ENCODE measurements around the gene SURF2. TPM values are rescaled to one million over a fixed set of nuclear protein-coding genes. Genes with fewer than 3 reads are reported as not detected.

SURF2 gene
- total RNA-seq, 1 experiment from 2014 or later: 20.6 TPM

DNA sequence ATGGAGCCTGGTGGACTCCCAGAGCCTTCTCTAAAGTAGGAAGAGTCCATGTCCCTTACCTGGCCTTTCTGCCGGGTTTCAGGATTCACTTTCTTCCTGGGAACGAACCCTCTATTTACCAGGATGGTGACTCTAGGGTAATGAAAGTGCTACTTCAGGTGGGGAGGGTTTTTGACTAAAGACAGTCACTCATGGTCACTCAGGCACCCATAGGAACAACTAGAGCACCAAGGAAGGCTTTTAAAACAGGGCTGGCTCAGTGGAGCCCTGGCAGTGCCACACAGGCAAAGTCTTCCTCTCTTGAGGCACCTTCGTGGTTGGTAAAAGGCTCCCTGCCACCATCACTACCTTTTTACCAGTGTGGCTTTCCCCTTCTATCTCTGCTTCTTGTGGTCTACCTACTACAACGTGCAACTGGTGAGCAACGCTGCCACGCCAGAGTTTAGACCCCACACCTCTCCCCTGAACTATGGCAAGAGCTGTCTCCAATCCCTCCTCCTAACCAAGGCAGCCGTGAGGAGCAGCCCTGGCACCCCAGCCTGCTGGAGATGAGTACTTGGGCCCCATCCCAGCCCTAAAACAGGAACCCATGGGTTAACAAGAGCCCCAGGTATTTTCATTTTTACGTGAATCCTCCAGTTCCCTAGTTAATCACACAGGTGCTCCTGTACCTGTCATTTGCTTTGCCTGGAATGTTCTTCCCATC, 3.6 kb upstream of the SURF2 start:
- Mint-ChIP-seq H3K4me1 (ENCODE audit: low read depth, unreplicated experiment) (peaks cover 16% of the 10 kb centered on the region), H3K36me3 (ENCODE audit: insufficient read depth, unreplicated experiment) (peaks cover 78% of the 10 kb centered on the region), H3K9me3 (ENCODE audit: low read depth, unreplicated experiment) (no peaks in the 10 kb centered on the region), H3K27me3 (ENCODE audit: unreplicated experiment) (no peaks in the 10 kb centered on the region), H3K4me3 (ENCODE audit: low read depth, unreplicated experiment) (no peak overlapping the region), H3K27ac (ENCODE audit: unreplicated experiment) (no peak overlapping the region)
- intact Hi-C loops (cut with micrococcal nuclease; ENCODE audit: unreplicated experiment): no loop called here
- CTCF ChIA-PET: no interaction called here
- DNase-seq: no peak
- no peak for TF ChIP-seq CTCF (IDR thresholded peaks at IDR 0.05; ENCODE audit: unreplicated experiment)
- no TSS peak for BruUV-seq (replicated peaks)

DNA sequence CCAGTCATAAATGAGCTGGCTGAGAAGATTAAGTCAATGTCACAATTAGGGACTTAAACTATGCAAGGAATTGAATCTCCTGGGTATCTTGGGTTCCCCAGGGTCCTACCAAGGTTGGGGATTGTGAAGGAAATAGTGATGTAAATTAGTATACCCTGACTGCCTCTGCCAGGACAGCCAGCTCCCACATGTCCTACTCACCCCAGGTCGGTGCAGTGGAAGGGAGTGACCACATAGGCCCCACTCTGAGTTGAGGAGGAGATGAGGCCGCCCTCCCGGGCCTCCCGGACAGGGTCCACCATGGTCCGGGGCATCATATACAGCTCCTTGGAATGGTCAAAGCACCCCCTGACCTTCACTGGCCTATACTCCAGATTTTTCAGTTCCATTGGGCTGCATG, 2.8 kb upstream of the SURF2 start:
- H3K9me3 Mint-ChIP-seq (ENCODE audit: low read depth, unreplicated experiment): no peaks in the 10 kb centered on the region
- peaks cover 78% of the 10 kb centered on the region for H3K36me3 Mint-ChIP-seq (ENCODE audit: insufficient read depth, unreplicated experiment)
- no peak for TF ChIP-seq CTCF (IDR thresholded peaks at IDR 0.05; ENCODE audit: unreplicated experiment)
- CTCF ChIA-PET: no interaction called here
- intact Hi-C loops (cut with micrococcal nuclease; ENCODE audit: unreplicated experiment): no loop called here
- no TSS peak for BruUV-seq (replicated peaks)
- no peak overlapping the region for H3K27ac Mint-ChIP-seq (ENCODE audit: unreplicated experiment)
- H3K27me3 Mint-ChIP-seq (ENCODE audit: unreplicated experiment): no peaks in the 10 kb centered on the region
- no peak overlapping the region for H3K4me3 Mint-ChIP-seq (ENCODE audit: low read depth, unreplicated experiment)
- H3K4me1 Mint-ChIP-seq (ENCODE audit: low read depth, unreplicated experiment): peaks cover 24% of the 10 kb centered on the region
- no peak for DNase-seq

DNA sequence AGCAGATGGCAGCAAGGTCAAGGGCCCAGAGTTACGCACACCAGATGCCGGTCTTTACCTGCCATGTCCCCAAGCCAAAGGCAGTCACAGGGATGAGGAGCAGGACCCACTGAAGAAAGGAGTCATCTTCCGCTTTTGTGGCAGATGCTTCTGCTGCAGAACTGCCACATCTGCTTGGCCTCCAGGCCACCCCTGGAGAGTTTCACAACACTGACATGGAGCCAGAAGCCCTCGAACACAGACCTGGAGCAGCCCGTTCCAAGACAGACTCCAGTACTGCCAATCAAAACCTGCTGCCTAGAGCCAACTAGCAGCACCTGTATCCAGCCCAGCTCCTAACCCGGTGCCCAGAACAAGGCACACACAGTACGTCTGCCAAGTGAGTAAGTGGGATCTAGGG, 1.6 kb upstream of the SURF2 start:
- no peak overlapping the region for H3K4me3 Mint-ChIP-seq (ENCODE audit: low read depth, unreplicated experiment)
- H3K9me3 Mint-ChIP-seq (ENCODE audit: low read depth, unreplicated experiment): no peaks in the 10 kb centered on the region
- H3K36me3 Mint-ChIP-seq (ENCODE audit: insufficient read depth, unreplicated experiment): peaks cover 69% of the 10 kb centered on the region
- CTCF ChIA-PET: interaction anchor here (1.3 kb wide), 1 partner anchor 19 kb away, joined by 8 read pairs; no protein-coding TSS in a partner anchor
- DNase-seq: no peak
- no peak overlapping the region for H3K27ac Mint-ChIP-seq (ENCODE audit: unreplicated experiment)
- TF ChIP-seq CTCF (IDR thresholded peaks at IDR 0.05; ENCODE audit: unreplicated experiment): no peak
- H3K4me1 Mint-ChIP-seq (ENCODE audit: low read depth, unreplicated experiment): peaks cover 27% of the 10 kb centered on the region
- intact Hi-C loops (cut with micrococcal nuclease; ENCODE audit: unreplicated experiment): no loop called here
- H3K27me3 Mint-ChIP-seq (ENCODE audit: unreplicated experiment): no peaks in the 10 kb centered on the region
- no TSS peak for BruUV-seq (replicated peaks)

- peak overlapping the region; percentile 78 for H3K4me3 Mint-ChIP-seq (ENCODE audit: low read depth, unreplicated experiment)
- peaks cover 23% of the 10 kb centered on the region for H3K4me1 Mint-ChIP-seq (ENCODE audit: low read depth, unreplicated experiment)
- no peaks in the 10 kb centered on the region for H3K9me3 Mint-ChIP-seq (ENCODE audit: low read depth, unreplicated experiment)
- H3K27ac Mint-ChIP-seq (ENCODE audit: unreplicated experiment): peak overlapping the region; percentile 42
- no peak for DNase-seq
- no peaks in the 10 kb centered on the region for H3K27me3 Mint-ChIP-seq (ENCODE audit: unreplicated experiment)
- CTCF ChIA-PET: interaction anchor here (0.8 to 0.9 kb wide), 2 partner anchors 104 to 170 kb away, joined by 4 to 5 read pairs; partner anchors contain the start of gene CACFD1
- no peak for TF ChIP-seq CTCF (IDR thresholded peaks at IDR 0.05; ENCODE audit: unreplicated experiment)
- no TSS peak for BruUV-seq (replicated peaks)
- H3K36me3 Mint-ChIP-seq (ENCODE audit: insufficient read depth, unreplicated experiment): peaks cover 64% of the 10 kb centered on the region
- intact Hi-C loops (cut with micrococcal nuclease; ENCODE audit: unreplicated experiment): loop anchor here (2.0 kb wide), 1 partner anchor 19 kb away; no protein-coding TSS in a partner anchor
Measured at GRCh38 chr9:133355881-133356357, 431 bp upstream of the SURF2 start.
